Choroid plexus epithelial cell (primary cell): Measurements from ENCODE around the gene TEX38.
"Not testable (repeated sequence)": the region's sequence is repeated elsewhere in the genome, so short reads cannot be mapped to it uniquely, and the experiment has no call there.

ENCODE experiments used
- DNase-seq: peaks from one replicate; pipeline ENCODE4 v3.0.0-alpha.2; 2010; ENCODE audit warnings: low read depth
- H3K4me3 ChIP-seq: 2 replicates; pipeline ENCODE4 v1.5.1; 2011; ENCODE audit warnings: low read depth, mild to moderate bottlenecking, control low read depth, low read length, moderate library complexity
- CTCF ChIP-seq: conservative IDR thresholded peaks from 2 replicates; pipeline ENCODE4 v1.5.1; 2011; ENCODE audit warnings: low read depth, mild to moderate bottlenecking, control low read depth, inconsistent platforms, low read length, moderate library complexity

TEX38 gene

DNA sequence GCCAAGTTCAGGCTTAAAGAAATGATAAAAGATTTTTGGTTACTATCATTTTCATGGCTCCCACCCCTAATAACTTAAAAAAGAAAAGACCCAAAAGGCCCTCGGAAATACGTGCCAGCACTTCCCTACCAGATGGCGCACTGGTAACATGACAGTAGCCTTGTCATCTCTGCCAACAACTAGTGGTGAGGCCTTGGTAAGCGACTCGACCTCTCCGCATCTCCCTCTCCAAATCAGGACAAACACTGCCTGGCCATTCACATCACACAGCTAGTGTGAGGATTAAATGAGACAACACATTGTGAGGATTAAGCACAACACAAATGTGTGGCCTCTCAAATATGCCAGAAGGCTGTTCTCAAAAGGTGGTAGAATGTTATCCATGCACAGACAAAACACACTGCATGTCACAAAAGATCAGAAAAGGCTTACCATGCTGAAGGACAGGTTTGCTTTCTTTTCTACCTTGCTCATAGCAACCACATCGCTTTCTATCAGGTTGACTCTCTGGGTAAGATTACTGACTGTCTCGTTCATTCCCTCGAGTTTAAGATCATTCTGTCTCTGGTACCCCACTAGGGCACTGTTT lies 16.4 kb downstream of the TEX38 start:
- H3K4me3 ChIP-seq = no peak overlapping the region

DNA sequence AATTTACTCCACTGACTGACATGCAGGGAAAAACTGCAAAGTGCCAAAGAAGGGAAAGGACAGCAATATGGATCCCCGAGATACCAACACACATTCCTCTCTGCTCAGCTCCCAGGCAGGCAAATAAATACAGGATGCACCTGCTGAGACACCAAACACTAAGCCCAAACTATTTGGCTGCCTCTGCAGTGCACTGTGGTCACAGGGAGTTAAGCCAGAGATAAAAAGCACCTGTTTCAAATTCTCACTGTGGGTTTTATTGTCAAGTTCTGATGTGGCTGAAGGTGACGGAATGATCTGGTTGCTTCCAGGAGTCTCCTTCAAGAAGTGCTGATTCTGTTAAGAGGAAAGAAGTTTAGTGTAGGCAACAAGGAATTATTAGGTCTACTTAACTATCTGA lies 17.7 kb downstream of the TEX38 start:
- no peak for TF ChIP-seq CTCF
- DNase-seq = no peak

More for the DNA sequence above, 16.4 kb downstream of the TEX38 start:
- no peak for TF ChIP-seq CTCF
- DNase-seq = no peak

DNA sequence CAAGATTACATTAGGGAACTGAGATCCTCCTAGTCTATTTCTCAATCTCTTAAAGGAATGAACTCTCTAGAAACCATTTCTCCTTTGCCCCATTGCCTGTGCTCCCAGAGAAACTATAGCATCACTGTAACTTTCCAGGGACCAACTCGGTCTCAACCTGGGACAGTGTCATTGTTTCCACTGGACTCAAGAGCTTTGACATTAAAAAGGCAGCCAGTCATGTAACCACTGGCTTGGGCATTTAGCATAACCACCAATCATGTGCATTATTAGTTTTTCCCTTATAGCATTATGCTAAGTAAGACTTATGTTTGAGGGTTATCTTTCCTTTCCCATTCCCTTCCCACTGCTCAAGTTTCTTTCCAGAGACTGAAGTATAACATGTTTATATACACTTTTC lies 18.2 kb downstream of the TEX38 start:
- no peak overlapping the region for H3K4me3 ChIP-seq
- no peak for DNase-seq
- no peak for TF ChIP-seq CTCF

More for the DNA sequence above, 17.7 kb downstream of the TEX38 start:
- H3K4me3 ChIP-seq = no peak overlapping the region

GRCh38 chr1:46690931-46691421 lies 19.3 kb downstream of the TEX38 start:
- H3K4me3 ChIP-seq = no peak overlapping the region
- no peak for TF ChIP-seq CTCF
- DNase-seq = no peak

- DNase-seq = no peak
- no peak overlapping the region for H3K4me3 ChIP-seq
- no peak for TF ChIP-seq CTCF
These were observed 20.5 kb downstream of the TEX38 start for GRCh38 chr1:46691997-46692790.

GRCh38 chr1:46692811-46693770 lies 21.4 kb downstream of the TEX38 start:
- no peak overlapping the region for H3K4me3 ChIP-seq
- TF ChIP-seq CTCF = no peak
- DNase-seq = no peak

DNA sequence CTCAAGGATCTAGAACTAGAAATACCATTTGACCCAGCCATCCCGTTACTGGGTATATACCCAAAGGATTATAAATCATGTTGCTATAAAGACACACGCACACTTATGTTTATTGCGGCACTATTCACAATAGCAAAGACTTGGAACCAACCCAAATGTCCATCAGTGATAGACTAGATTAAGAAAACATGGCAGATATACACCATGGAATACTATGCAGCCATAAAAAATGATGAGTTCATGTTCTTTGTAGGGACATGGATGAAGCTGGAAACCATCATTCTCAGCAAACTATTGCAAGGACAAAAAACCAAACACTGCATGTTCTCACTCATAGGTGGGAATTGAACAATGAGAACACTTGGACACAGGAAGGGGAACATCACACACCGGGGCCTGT lies 23.0 kb downstream of the TEX38 start:
- not testable (repeated sequence) for H3K4me3 ChIP-seq, DNase-seq
